Stimulated activated CD8-positive, alpha-beta memory T cell treated with anti-CD3 and anti-CD28 coated beads, Interleukin-7, amount 100 ng/mL, for 24 hours (primary cell): ENCODE results near the gene TRIP12.

Experiments used
- DNase-seq: peaks from one replicate; pipeline ENCODE4 v3.0.0-alpha.2; 2020; ENCODE audit warnings: low read depth

The TRIP12 gene

GRCh38 chr2:229715895-229716507 is 205.8 kb downstream of the TRIP12 start:
- no peak for DNase-seq

DNA sequence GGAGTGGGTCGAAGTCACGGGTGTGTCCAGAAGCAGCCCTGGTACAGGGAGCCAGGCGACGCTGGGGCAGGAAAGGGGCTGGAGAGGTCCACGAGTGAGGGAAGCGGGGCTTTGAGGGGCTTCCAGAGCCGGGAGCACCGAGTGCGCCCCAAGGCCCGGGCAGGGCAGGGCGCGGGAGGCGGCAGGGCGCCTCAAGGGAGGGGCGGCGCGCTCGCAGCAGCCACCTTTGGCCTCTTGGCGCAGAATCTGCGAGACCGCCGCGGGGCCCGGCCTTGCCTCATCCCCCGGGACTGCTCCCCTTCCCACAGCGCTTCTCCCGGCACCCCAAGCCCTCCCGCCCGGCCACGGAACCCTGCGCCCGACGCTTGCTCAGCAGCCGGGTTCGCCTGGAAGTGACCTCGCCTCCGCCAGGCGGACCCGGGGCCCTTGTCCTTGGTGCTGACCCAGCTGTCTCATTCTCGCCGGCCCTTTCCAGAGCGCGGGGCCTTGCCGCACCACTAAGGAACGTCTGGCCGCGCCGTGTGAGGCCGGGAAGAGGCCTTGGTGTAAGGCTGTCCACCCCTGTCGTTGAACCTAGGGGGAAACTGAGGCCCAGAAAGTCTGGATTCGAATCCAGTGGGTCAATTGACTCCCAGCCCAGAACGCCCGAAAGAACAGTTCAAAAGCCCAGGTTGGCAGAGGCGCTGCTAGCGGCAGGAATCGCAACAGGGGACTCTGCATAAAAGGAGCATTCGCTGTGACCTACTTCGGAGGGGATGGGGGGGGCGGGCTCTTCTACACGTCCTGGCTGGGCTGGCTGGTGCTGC is 206.9 kb downstream of the TRIP12 start:
- DNase-seq = no peak

GRCh38 chr2:229714080-229714735 is 207.6 kb downstream of the TRIP12 start, which contains the start of gene DNER:
TSS of gene DNER (minus strand) at chr2:229714555. CDS start at chr2:229714423, 132 bp downstream.
- peak; percentile 8 for DNase-seq
